Brain pericyte (primary cell): Measurements from ENCODE around the gene UGT1A5.

Experiments used
- DNase-seq: peaks from one replicate; pipeline ENCODE4 v3.0.0-alpha.2; 2012; ENCODE audit warnings: low read depth, low spot score

The UGT1A5 gene

GRCh38 chr2:233807966-233808935 lies 95.5 kb downstream of the UGT1A5 start:
- DNase-seq: no peak

- DNase-seq: no peak
These were observed 97.7 kb downstream of the UGT1A5 start for GRCh38 chr2:233810385-233810784.

- no peak for DNase-seq
These were observed 98.4 kb downstream of the UGT1A5 start for GRCh38 chr2:233811087-233811486.

GRCh38 chr2:233811732-233812131 lies 99.0 kb downstream of the UGT1A5 start:
- DNase-seq: no peak

- DNase-seq: no peak
These were observed 100.7 kb downstream of the UGT1A5 start for GRCh38 chr2:233813236-233814055.

- no peak for DNase-seq
These were observed 101.5 kb downstream of the UGT1A5 start for GRCh38 chr2:233814056-233814835.

- no peak for DNase-seq
These were observed 103.2 kb downstream of the UGT1A5 start for GRCh38 chr2:233815861-233816260.

GRCh38 chr2:233816334-233816733 lies 103.6 kb downstream of the UGT1A5 start:
- no peak for DNase-seq

- DNase-seq: no peak
These were observed 104.1 kb downstream of the UGT1A5 start for GRCh38 chr2:233816771-233817170.

- DNase-seq: no peak
These were observed 104.7 kb downstream of the UGT1A5 start for GRCh38 chr2:233817361-233817911.

- no peak for DNase-seq
These were observed 105.4 kb downstream of the UGT1A5 start for GRCh38 chr2:233817995-233818638.

GRCh38 chr2:233818639-233819621 lies 106.2 kb downstream of the UGT1A5 start:
- no peak for DNase-seq

GRCh38 chr2:233819884-233820773 lies 107.4 kb downstream of the UGT1A5 start:
- no peak for DNase-seq

GRCh38 chr2:233820774-233821105 lies 108.0 kb downstream of the UGT1A5 start:
- DNase-seq: no peak

GRCh38 chr2:233821196-233821595 lies 108.5 kb downstream of the UGT1A5 start:
- DNase-seq: no peak

- DNase-seq: no peak
These were observed 109.0 kb downstream of the UGT1A5 start for GRCh38 chr2:233821709-233822100.

GRCh38 chr2:233822101-233822771 lies 109.5 kb downstream of the UGT1A5 start:
- DNase-seq: no peak
